ENCODE results near the gene LBP. TPM values are rescaled to one million over a fixed set of nuclear protein-coding genes. Genes with fewer than 3 reads are reported as not detected.
"Not testable (repeated sequence)": the region's sequence is repeated elsewhere in the genome, so short reads cannot be mapped to it uniquely, and the experiment has no call there.

Gene LBP
- total RNA-seq, 1 experiment from 2014 or later, result not detected

GRCh38 chr20:38320221-38320620 lies 26.1 kb upstream of the LBP start:
- peak; percentile 63 for DNase-seq (ENCODE audit: low read depth)

GRCh38 chr20:38321959-38322598 lies 24.2 kb upstream of the LBP start:
- peak; percentile 78 for DNase-seq (ENCODE audit: low read depth)

DNA sequence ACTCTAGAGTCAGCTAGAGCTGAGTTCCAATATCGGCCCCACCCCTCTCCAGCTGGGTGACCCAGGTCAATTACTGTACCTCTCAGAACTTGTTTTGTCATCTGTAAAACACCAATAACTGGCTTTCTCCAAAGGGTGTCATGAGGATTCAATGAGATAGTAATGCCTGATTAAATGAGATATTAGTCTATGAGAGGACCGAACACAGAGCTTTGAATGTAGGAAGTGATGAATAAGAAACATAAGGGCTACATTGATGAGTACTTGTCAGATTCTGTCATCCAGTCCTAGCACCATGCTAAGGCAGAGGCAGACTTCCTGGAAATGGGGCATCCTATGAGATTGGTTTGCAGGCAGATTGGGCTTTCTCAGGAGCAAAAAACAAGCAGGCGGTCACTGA lies 22.1 kb upstream of the LBP start:
- no peak for DNase-seq (ENCODE audit: low read depth)

DNA sequence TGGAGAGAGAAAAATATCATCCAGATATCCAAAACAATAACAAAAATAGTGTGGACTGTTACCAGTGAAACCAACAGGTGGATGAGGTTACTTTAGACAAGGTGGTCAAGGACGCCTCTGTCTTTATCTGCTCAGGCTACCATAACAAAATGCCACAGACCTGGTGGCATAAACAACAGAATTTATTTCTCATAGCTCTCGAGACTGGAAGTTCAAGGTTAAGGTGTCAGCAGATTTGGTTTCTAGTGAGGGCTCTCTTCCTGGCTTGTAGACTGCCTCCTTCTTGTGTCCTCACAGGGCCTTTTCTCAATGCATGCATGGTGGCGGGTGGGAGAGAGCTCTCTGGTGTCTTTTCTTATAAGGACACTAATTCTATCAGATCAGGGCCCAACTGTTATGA lies 21.1 kb upstream of the LBP start:
- no peak for DNase-seq (ENCODE audit: low read depth)

- DNase-seq (ENCODE audit: low read depth), result no peak
These were observed 20.4 kb upstream of the LBP start for GRCh38 chr20:38325905-38326304.

GRCh38 chr20:38326309-38326708 lies 20.0 kb upstream of the LBP start:
- DNase-seq (ENCODE audit: low read depth), result no peak

DNA sequence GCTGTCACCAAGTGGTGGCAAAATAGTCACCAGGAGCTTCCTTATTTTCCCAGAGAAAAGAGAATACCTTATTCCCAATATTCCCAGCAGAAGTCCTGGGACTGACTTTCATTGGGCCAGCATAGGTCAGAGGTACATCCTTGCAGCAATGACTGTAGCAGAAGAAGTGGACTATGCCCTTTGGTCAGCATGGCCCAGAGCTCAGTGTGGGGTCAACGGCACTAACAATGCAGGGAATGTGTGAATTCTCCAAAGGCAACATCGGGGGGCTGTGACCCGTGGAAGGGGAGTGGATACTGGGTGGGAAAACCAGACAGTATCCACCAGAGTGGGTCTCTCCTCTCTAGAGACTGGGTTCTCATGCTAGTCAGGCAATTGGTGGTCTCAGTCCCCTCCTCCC lies 15.6 kb upstream of the LBP start:
- DNase-seq (ENCODE audit: low read depth), result no peak

- no peak for DNase-seq (ENCODE audit: low read depth)
These were observed 15.0 kb upstream of the LBP start for GRCh38 chr20:38331245-38331644.

- no peak for DNase-seq (ENCODE audit: low read depth)
These were observed 14.5 kb upstream of the LBP start for GRCh38 chr20:38331814-38332213.

DNA sequence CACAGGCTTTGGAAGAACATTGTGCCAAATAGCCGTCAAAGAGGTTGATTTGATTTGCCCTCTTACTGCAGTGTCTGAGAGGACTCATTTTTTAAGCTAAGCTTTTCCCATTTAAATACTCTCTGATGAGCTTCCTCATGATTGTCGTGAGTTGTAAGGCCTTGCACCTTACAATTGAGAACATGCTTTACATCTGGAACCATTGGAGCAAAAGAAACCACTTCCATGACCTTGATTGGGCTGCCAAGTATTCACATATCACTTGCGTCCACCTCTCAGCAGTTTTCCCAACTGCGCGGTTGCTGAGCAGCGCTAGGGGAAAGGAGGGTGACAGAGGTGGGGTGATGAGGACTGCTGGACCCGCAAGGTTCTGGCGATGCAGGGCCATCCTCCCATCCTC lies 12.3 kb upstream of the LBP start:
- DNase-seq (ENCODE audit: low read depth), result peak; percentile 72

- peak; percentile 20 for DNase-seq (ENCODE audit: low read depth)
These were observed 9.6 kb upstream of the LBP start for GRCh38 chr20:38336726-38337125.

- DNase-seq (ENCODE audit: low read depth), result peak; percentile 44
These were observed 8.6 kb upstream of the LBP start for GRCh38 chr20:38337561-38338140.

DNA sequence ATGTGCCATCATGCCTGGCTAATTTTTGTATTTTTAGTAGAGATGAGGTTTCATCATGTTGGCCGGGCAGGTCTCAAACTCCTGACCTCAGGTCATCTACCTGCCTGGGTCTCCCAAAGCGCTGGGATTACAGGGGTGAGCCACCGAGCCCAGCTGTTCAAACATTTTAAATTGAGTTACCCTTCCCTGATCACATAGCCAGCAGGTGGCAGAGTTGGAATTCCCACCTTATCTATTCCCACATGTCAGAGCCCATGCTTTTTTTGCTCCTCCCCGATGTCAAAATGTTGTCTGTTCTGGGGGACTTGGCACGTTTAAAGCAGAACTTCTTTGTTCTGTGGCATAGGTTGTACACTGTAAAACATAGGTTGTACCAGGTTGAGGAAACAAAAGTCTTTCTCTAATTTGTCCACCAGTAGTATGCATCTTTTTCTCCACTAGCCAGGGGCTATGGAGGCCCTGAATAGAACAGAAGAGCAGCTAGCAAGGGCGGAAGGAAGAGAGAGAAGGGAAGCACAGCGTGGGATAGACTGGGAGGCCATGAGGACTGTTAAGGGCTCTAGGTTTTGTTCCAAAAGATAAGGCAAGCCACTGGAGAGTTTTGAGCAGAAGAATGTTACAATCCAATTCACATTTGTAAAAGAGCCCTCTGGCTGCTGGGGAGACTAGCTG lies 7.3 kb upstream of the LBP start:
- DNase-seq (ENCODE audit: low read depth), result peak; percentile 46

DNA sequence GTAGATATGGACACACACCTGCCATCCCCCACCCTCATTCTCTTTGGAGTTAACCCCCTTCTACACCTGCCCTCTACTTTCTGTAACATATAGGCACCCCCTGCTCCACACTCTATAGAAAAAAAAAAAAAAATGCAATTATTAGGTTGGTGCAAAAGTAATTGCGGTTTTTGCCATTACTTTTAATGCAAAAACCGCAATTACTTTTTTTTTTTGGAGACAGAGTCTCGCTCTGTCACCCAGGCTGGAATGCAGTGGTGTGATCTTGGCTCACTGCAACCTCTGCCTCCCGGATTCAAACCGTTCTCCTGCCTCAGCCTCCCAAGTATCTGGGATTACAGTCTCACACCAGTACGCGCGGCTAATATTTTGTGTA lies 6.8 kb upstream of the LBP start:
- not testable (repeated sequence) for DNase-seq (ENCODE audit: low read depth)

DNA sequence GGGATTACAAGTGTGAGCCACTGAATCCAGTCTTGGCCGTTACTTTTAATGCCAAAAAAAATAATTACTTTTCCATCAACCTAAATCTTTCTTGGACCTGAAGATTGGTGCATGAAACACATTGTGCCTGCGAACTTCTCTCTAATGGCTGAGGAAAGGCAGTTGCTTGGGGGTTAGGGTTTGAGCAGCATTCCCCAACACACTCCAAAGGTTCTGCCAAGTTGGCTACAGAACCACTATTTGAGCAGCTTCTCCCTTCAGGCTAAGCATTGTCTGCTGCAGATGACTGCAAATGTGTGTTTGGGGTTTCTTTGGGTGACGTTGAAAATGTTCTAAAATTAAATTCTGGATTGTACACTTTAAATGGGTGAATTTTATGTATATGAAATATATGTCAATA lies 6.3 kb upstream of the LBP start:
- DNase-seq (ENCODE audit: low read depth), result no peak

GRCh38 chr20:38340693-38341092 lies 5.6 kb upstream of the LBP start:
- DNase-seq (ENCODE audit: low read depth), result no peak

DNA sequence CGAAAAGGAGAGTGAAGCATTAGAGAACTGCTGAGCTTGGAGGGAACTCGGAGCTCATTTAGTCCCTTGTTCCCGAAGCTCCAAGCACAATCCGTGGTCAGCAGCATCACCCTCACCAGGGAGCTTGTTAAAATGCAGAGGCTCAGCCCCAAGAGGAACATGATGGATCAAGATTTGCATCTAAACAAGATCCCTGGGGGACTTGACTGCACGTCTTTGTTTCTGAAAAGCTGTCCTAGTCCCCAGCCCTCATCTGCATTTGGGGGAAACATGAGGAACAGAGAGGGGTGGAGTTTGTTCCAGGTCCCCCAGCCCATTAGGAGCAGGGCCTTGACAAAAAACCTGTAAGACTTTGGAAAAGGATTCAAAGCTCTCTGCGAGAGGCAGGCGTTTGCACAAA lies 4.1 kb upstream of the LBP start:
- DNase-seq (ENCODE audit: low read depth), result no peak

- DNase-seq (ENCODE audit: low read depth), result no peak
These were observed 3.5 kb upstream of the LBP start for GRCh38 chr20:38342713-38343310.

- DNase-seq (ENCODE audit: low read depth), result peak; percentile 20
These were observed 2.8 kb upstream of the LBP start for GRCh38 chr20:38343311-38344106.

DNA sequence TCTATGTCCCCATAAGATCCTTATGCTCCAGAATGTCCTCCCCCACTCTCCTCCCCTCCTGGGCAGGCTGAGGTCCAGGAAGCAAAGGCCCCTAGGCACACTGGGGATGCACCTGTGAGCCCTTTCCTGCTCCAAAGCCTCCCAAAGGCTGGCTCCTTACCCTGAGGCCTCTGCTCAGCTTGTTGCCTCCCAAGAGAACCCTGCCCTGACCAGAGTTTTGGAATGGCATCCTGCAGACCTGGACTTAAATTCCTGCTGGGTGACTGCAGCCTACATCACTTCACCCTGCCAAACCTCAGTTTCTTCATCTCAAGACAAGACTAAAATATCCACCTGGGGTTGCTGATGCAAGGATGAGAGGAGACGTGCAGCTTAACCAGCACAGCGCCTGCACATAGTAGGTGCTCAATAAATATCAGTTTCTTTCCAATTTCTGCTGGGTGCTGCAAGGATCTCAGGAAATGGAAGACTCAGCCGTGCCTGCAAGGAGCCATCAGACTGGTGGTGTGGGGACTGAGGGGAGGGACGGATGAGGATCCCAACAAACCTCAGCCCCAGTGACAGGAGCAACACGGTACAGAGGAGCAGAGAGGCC lies 2.1 kb upstream of the LBP start:
- no peak for DNase-seq (ENCODE audit: low read depth)

- no peak for DNase-seq (ENCODE audit: low read depth)
These were observed 639 bp upstream of the LBP start for GRCh38 chr20:38345643-38346042.

DNA sequence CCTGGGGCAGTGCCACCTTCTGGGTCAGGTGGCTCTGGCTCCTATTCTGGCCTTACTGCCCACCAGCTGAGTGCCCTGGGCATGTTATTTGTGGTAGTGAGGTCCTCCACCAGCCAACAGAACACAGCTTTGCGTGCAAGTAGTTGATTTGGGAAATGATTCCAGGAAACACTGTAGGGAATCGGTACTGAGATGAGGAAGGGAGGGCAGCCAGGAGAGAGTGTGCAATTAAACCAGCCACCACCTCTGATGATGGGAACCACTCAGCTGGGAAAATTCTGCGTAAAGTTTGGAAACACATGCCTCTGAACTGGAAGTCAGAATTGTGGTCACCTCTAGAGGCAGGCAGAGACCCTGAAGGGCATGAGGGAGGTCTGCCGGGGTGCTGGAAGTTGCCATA lies 459 bp downstream of the LBP start:
- no peak for DNase-seq (ENCODE audit: low read depth)

Measured in RPMI7951 (cell line).